IPS-18c (cell line): Measurements from ENCODE around the gene ST3GAL5.
A peak's percentile ranks its signal among the peaks of the same experiment; 100 is the strongest.
"Not testable (repeated sequence)": the region's sequence is repeated elsewhere in the genome, so short reads cannot be mapped to it uniquely, and the experiment has no call there.

Source experiments
- H3K4me3 ChIP-seq: 2 replicates; pipeline ENCODE4 v1.7.0; 2013; ENCODE audit warnings: low read depth, mild to moderate bottlenecking, low read length, moderate library complexity; ENCODE audit not compliant: insufficient read depth
- H3K9me3 ChIP-seq: one replicate; pipeline ENCODE4 v1.6.1; 2013; ENCODE audit warnings: mild to moderate bottlenecking, low read length, moderate library complexity; ENCODE audit not compliant: control insufficient read depth, insufficient read depth

Gene ST3GAL5

GRCh38 chr2:85903849-85904248 lies 15.1 kb upstream of the ST3GAL5 start:
- no peaks in the 10 kb centered on the region for H3K9me3 ChIP-seq
- H3K4me3 ChIP-seq = no peak overlapping the region

DNA sequence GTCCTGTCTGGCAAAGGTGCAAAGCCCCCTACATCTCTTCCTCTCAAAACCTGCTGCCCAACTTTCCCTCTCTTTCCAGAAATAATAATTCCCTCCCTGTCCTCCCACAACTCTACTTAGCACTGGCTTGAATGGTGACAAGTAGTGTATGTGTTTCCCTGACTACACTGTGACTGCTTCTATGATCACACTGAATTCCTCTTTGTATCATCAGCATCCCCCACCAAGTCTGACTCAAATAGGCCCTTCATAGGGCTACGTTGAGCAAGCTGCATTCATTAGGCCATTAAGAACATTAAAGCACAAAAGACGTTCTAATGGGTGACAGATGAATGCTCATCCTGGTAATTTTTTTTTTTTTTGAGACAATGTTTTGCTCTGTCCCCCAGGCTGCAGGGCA lies 13.7 kb upstream of the ST3GAL5 start:
- no peaks in the 10 kb centered on the region for H3K9me3 ChIP-seq
- no peak overlapping the region for H3K4me3 ChIP-seq

- Histone ChIP-seq H3K4me3 (no peak overlapping the region), H3K9me3 (no peaks in the 10 kb centered on the region)
Measured at GRCh38 chr2:85901155-85901554, 12.4 kb upstream of the ST3GAL5 start.

- Histone ChIP-seq H3K9me3 (no peaks in the 10 kb centered on the region), H3K4me3 (no peak overlapping the region)
Measured at GRCh38 chr2:85900366-85900765, 11.6 kb upstream of the ST3GAL5 start.

DNA sequence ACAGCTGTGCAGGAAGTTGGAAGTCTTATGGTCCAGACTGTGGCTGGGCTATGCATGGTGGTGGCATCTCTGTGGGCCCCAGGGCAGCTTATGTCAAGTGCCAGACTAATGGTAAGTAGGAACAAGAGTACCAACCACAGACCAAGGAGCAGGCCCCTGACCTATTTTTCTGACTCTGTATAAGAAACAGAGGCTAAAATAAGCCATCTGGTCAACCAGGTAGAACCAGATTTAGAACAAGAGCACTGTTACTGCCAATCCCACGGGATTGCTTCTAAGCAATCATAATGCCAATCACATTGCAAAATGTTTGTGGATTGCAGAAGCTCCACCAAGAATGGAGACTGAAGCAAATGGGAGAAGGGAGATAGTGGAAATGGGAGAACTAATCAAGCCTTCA lies 11.1 kb upstream of the ST3GAL5 start:
- Histone ChIP-seq H3K9me3 (no peaks in the 10 kb centered on the region), H3K4me3 (no peak overlapping the region)

DNA sequence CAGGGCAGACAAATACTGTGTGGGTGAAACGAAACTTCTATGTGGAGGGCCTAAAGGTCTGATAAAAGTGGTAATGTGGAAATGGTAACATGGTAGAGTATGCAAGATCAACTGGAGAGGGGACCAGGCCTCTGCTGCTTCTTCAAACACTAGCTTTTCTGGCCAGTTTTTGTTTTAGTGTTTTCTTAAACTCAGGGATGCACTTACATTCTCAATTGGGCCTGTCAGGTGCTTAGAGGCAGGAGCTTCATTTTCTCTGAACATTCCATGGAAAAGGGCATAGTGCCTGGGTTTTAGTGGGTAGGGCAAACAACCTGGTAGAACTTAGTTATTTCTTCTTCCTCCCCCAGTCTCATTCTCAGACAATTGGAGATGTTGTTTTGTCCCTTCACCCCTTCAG lies 10.5 kb upstream of the ST3GAL5 start:
- no peak overlapping the region for H3K4me3 ChIP-seq
- H3K9me3 ChIP-seq = no peaks in the 10 kb centered on the region

GRCh38 chr2:85898881-85899280 lies 10.1 kb upstream of the ST3GAL5 start:
- H3K9me3 ChIP-seq = no peaks in the 10 kb centered on the region

GRCh38 chr2:85894554-85895278 lies 5.9 kb upstream of the ST3GAL5 start:
- not testable (repeated sequence) for H3K4me3 ChIP-seq, H3K9me3 ChIP-seq

More at GRCh38 chr2:85898881-85899280, 10.1 kb upstream of the ST3GAL5 start:
- H3K4me3 ChIP-seq = no peak overlapping the region

- no peak overlapping the region for H3K4me3 ChIP-seq
- H3K9me3 ChIP-seq = no peaks in the 10 kb centered on the region
Measured at GRCh38 chr2:85893428-85894258, 4.9 kb upstream of the ST3GAL5 start.

DNA sequence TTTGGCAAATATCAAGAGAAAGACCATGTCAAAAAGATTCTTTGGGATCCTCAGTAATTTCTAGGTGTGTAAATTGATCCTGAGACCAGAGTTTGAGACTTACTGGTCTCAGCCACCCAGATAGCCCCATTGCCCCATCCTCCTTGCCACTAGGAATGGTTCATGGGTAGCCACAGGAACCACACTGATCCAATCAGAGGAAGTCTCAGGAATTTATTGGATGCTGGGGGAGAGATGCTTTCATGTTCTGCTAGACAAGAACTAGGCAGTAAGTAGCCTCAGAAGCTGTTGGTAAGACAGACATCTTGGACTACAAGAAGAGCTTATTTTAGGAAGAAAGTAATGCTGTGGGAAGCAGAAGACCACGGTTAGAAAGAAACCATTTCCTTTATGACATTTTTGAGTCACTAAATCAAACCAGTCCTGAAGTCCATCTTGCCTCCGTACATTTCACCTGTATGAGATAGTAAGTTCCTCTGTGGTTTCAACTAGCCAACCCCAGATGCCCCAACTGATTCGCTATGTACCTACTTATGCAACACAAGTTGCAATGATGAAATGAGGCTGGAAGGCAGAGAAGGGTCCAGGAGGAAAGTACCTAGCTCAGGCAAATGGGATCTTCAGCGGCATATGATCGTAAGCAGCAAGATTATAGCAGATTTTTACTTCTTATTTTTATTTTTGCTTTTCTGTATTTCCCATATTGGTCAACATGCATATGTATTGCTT lies 3.6 kb upstream of the ST3GAL5 start:
- Histone ChIP-seq H3K9me3 (no peaks in the 10 kb centered on the region), H3K4me3 (no peak overlapping the region)

GRCh38 chr2:85890522-85891176 lies 1.9 kb upstream of the ST3GAL5 start:
- Histone ChIP-seq H3K4me3 (no peak overlapping the region), H3K9me3 (no peaks in the 10 kb centered on the region)

DNA sequence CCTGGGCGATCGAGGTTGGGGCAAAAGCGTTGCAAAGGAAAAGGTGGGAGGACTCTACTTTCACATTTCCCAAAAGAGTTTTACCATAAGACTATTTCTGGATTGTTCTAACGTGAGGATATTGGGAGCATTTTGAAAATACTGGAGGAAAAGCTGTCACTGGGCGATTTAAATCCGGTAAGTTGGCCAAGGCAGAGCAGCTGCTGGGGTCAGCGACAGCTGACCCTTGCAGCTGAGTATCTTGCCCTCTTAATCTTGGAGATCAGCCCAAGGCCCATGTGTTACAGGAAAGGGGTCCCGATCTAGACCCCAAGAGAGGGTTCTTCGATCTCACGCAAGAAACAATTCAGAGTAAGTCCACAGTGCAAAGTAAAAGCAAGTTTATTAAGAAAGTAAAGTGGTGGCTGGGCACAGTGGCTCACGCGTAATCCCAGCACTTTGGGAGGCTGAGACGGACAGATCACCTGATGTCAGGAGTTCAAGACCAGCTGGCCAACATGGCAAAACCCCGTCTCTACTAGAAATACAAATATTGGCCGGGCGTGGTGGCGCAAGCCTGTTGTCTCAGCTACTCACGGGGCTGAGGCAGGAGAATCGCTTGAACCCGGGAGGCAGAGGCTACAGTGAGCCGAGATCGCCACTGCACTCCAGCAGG lies 964 bp upstream of the ST3GAL5 start:
- H3K9me3 ChIP-seq = no peaks in the 10 kb centered on the region
- H3K4me3 ChIP-seq = peak overlapping the region; percentile 73

- Histone ChIP-seq H3K9me3 (no peaks in the 10 kb centered on the region), H3K4me3 (peak overlapping the region; percentile 73)
Measured at GRCh38 chr2:85888020-85888683, 638 bp downstream of the ST3GAL5 start.

DNA sequence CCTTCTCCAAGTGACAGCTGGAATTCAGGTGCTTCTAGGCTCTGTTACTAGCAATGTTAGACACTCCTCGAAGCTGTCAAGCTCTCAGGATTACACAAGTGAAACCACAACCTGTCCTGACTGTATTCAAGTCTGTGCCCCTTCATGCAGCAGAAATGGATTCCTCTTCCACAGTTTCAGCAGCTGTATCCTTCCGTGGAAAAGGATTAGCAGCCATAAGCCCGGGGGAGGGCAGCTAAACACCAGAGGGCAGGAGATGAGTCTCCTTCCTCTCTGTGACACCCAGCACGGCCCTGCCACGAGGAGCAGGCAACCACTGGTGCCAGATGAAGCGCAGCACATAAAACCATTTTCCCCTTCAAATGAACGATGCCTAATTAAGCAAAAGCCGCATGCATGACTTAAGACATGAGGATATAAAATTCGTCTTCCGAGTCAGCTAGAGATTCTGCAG lies 1.2 kb downstream of the ST3GAL5 start:
- Histone ChIP-seq H3K4me3 (peak overlapping the region; percentile 73; the same call in 1 of the 2 replicates), H3K9me3 (no peaks in the 10 kb centered on the region)

DNA sequence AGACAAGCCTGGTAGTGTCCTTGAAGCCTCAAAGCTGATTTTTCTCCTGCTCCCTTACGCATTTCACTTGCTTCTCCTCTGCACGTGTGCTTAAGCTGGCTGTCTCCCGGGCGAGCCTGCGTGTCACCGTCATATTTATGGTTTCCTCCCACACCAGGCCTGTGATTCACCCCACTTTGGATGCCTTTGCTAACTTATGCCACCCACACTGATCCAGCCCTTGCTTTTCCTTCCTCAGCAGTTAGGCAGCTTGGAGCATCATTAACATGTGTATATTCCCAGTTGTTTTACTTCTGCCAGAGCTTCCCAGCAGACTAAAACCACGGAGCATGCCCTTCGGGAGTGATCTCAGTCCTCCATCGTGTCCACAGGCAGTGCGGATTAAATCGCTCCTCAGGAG lies 2.2 kb downstream of the ST3GAL5 start:
- Histone ChIP-seq H3K9me3 (no peaks in the 10 kb centered on the region), H3K4me3 (no peak overlapping the region; the same call in 1 of the 2 replicates)

GRCh38 chr2:85886141-85886540 lies 2.6 kb downstream of the ST3GAL5 start:
- no peak overlapping the region for H3K4me3 ChIP-seq
- no peaks in the 10 kb centered on the region for H3K9me3 ChIP-seq
